CD14-positive monocyte (primary cell): ENCODE results near the gene SULT2B1. TPM values are rescaled to one million over a fixed set of nuclear protein-coding genes. Genes with fewer than 3 reads are reported as not detected.
A peak's percentile ranks its signal among the peaks of the same experiment; 100 is the strongest.

Source experiments
- DNase-seq, 3 donors: peaks; one replicate each; pipeline ENCODE4 v3.0.0-alpha.2; 2011 to 2022
- H2AFZ ChIP-seq: 2 replicates; pipeline ENCODE4 v1.6.0; 2012; ENCODE audit warnings: mild to moderate bottlenecking, low read depth, low read length, inconsistent platforms; ENCODE audit not compliant: insufficient read depth, poor library complexity, severe bottlenecking
- H3K27ac ChIP-seq, 2 donors: 1 replicate in 1 of 2; 2 replicates in 1 of 2; pipeline ENCODE4 v1.5.1; 2012 to 2013; ENCODE audit warnings: low read length in 2 of 2, control low read depth in 1 of 2, inconsistent platforms in 1 of 2, low read depth in 1 of 2, mild to moderate bottlenecking in 1 of 2
- H3K27me3 ChIP-seq, 2 donors: one replicate each; pipeline versions ENCODE4 v1.6.0 to v1.6.1; 2011 to 2013; ENCODE audit warnings: low read length in 2 of 2; ENCODE audit not compliant: control insufficient read depth in 2 of 2, insufficient read depth in 2 of 2
- H3K36me3 ChIP-seq, 2 donors: replicated peaks in 1 of 2; 1 replicate in 1 of 2; 2 replicates in 1 of 2; pipeline versions ENCODE4 v1.5.1 to v1.6.1; 2012 to 2013; ENCODE audit warnings: low read length in 2 of 2, control low read depth in 1 of 2, inconsistent platforms in 1 of 2, mild to moderate bottlenecking in 1 of 2; ENCODE audit not compliant: insufficient read depth in 2 of 2, control insufficient read depth in 1 of 2
- H3K4me1 ChIP-seq, 2 donors: 1 replicate in 1 of 2; 2 replicates in 1 of 2; pipeline versions ENCODE4 v1.5.1 to v1.6.1; 2012 to 2013; ENCODE audit warnings: low read length in 2 of 2, control low read depth in 1 of 2, inconsistent platforms in 1 of 2, mild to moderate bottlenecking in 1 of 2, moderate library complexity in 1 of 2; ENCODE audit not compliant: insufficient read depth in 2 of 2, control insufficient read depth in 1 of 2
- H3K4me2 ChIP-seq: replicated peaks from 2 replicates; pipeline ENCODE3; 2012; ENCODE audit warnings: low read length, moderate library complexity, mild to moderate bottlenecking; ENCODE audit not compliant: poor library complexity, severe bottlenecking; ENCODE audit errors: extremely low read depth
- H3K4me3 ChIP-seq, 3 experiments: fragments of 200-600 bp in 1 of 3; sonication (generic) in 1 of 3; replicated peaks in 1 of 3; 1 replicate in 2 of 3; 2 replicates in 1 of 3; pipeline ENCODE4 v1.5.1; 2011 to 2013; ENCODE audit warnings: low read length in 3 of 3, mild to moderate bottlenecking in 3 of 3, control low read depth in 2 of 3, low read depth in 2 of 3, inconsistent platforms in 1 of 3, moderate library complexity in 1 of 3
- H3K79me2 ChIP-seq: 2 replicates; pipeline ENCODE4 v1.6.0; 2012; ENCODE audit warnings: mild to moderate bottlenecking, control low read depth, inconsistent platforms, low read length, moderate library complexity; ENCODE audit not compliant: insufficient read depth
- H3K9ac ChIP-seq: 2 replicates; pipeline ENCODE4 v1.6.0; 2017; ENCODE audit warnings: low read length, mild to moderate bottlenecking; ENCODE audit not compliant: insufficient read depth, poor library complexity, severe bottlenecking
- H3K9me3 ChIP-seq, 2 donors: replicated peaks in 1 of 2; 1 replicate in 1 of 2; 2 replicates in 1 of 2; pipeline versions ENCODE4 v1.5.1 to v1.6.1; 2012 to 2013; ENCODE audit warnings: low read length in 2 of 2, control low read depth in 1 of 2; ENCODE audit not compliant: control insufficient read depth in 1 of 2, insufficient read depth in 1 of 2
- H4K20me1 ChIP-seq: 2 replicates; pipeline ENCODE4 v1.6.0; 2012; ENCODE audit warnings: mild to moderate bottlenecking, low read length, control low read depth, moderate library complexity; ENCODE audit not compliant: insufficient read depth
- H3K27ac Mint-ChIP-seq, 7 donors: one replicate each; pipeline ENCODE4 v1.8.0; 2020; ENCODE audit warnings: mild to moderate bottlenecking in 7 of 7, mixed read lengths in 7 of 7, moderate library complexity in 6 of 7, inconsistent platforms in 2 of 7
- H3K27me3 Mint-ChIP-seq, 3 donors: one replicate each; pipeline ENCODE4 v1.8.0; 2021 to 2022; ENCODE audit warnings: low read depth in 3 of 3, mild to moderate bottlenecking in 3 of 3, mixed read lengths in 3 of 3, moderate library complexity in 3 of 3, inconsistent platforms in 1 of 3
- H3K36me3 Mint-ChIP-seq, 2 donors: one replicate each; pipeline ENCODE4 v1.8.0; 2020; ENCODE audit warnings: mixed read lengths in 2 of 2, inconsistent platforms in 1 of 2, mild to moderate bottlenecking in 1 of 2
- H3K4me1 Mint-ChIP-seq: one replicate; pipeline ENCODE4 v1.8.0; 2020; ENCODE audit warnings: mild to moderate bottlenecking, mixed read lengths
- H3K4me3 Mint-ChIP-seq, 2 donors: one replicate each; pipeline ENCODE4 v1.8.0; 2020; ENCODE audit warnings: mild to moderate bottlenecking in 2 of 2, mixed read lengths in 2 of 2, moderate library complexity in 1 of 2
- H3K9me3 Mint-ChIP-seq, 7 donors: one replicate each; pipeline ENCODE4 v1.8.0; 2020 to 2022; ENCODE audit warnings: mixed read lengths in 7 of 7, mild to moderate bottlenecking in 6 of 7, moderate library complexity in 6 of 7, inconsistent platforms in 2 of 7
- WGBS: methylation state at CpG from one replicate; pipeline ENCODE4 v1.1.5; 2013; ENCODE audit warnings: missing lambda C conversion rate; ENCODE audit not compliant: insufficient coverage; 5-methylcytosine and 5-hydroxymethylcytosine counted together
- intact Hi-C, 2 donors: fragments of 100-400 bp; cut with micrococcal nuclease; formaldehyde crosslinking; loops; one replicate each; pipeline versions ENCODE4 v1.15.0 to v1.15.1; 2023
- polyA plus RNA-seq, 3 donors: library from polyadenylated mRNA; depleted of rRNA in 1 of 3; unstranded in 2 of 3; stranded (reverse) in 1 of 3; fragments of 300-500 nt in 2 of 3; fragments of >200 nt in 1 of 3; fragmentation: Illumina TruSeq in 2 of 3; gene quantifications; 1 replicate in 2 of 3; 2 replicates in 1 of 3; pipeline ENCODE4 v1.2.3, GENCODE V29; 2012 to 2021
- TF ChIP-seq, protein P1 (sequence below): fragments of 200-600 bp; IDR thresholded peaks from one replicate; pipeline ENCODE4 v1.8.0; 2022; ENCODE audit warnings: antibody characterized with exemption, mild to moderate bottlenecking

SULT2B1 gene
- polyA plus RNA-seq, 3 donors, result 0.09 to 0.40 TPM; not detected in 1

DNA sequence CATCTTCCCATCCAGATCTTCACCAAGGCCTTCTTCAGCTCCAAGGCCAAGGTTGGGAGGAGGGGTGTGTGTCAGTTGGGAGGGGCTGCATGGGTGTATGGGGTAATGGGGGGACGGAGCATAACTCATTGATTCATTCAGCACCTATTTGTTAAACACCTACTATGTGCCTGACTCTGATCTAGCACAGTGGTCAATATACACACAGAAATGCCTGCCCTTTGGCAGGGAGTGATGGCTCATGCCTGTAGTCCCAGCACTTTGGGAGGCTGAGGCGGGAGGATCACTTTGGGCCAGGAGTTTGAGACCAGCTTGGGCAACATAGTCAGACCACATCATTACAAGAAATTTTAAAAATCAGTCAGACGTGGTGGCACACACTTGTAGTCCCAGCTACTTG, 35.4 kb downstream of the SULT2B1 start:
- peaks cover 0 to 4% (median 3%) of the 10 kb centered on the region in 7 donors for H3K9me3 Mint-ChIP-seq
- peak overlapping the region in 1 of 7 donors; percentile 7 for H3K27ac Mint-ChIP-seq
- Histone ChIP-seq H3K27ac (no peak overlapping the region), H3K9ac (no peak overlapping the region), H3K79me2 (no peaks in the 10 kb centered on the region), H3K4me2 (no peak overlapping the region), H3K4me1 (peaks cover 27% of the 10 kb centered on the region in 2 donors), H3K9me3 (no peaks in the 10 kb centered on the region), H4K20me1 (no peaks in the 10 kb centered on the region), H2AFZ (no peak overlapping the region), H3K27me3 (no peaks in the 10 kb centered on the region), H3K4me3 (no peak overlapping the region), H3K36me3 (no peaks in the 10 kb centered on the region)
- H3K4me3 Mint-ChIP-seq, result no peak overlapping the region
- peaks cover 27% of the 10 kb centered on the region for H3K4me1 Mint-ChIP-seq
- H3K36me3 Mint-ChIP-seq, result no peaks in the 10 kb centered on the region
- DNase-seq, result no peak
- peaks cover 6 to 9% (median 7%) of the 10 kb centered on the region in 3 donors for H3K27me3 Mint-ChIP-seq
- intact Hi-C loops, result loop anchor here (5.0 to 10.0 kb wide), 2 partner anchors 80 to 263 kb away; partner anchors contain the start of gene EMP3 (in 1 of the 2)
- TF ChIP-seq, protein P1, sequence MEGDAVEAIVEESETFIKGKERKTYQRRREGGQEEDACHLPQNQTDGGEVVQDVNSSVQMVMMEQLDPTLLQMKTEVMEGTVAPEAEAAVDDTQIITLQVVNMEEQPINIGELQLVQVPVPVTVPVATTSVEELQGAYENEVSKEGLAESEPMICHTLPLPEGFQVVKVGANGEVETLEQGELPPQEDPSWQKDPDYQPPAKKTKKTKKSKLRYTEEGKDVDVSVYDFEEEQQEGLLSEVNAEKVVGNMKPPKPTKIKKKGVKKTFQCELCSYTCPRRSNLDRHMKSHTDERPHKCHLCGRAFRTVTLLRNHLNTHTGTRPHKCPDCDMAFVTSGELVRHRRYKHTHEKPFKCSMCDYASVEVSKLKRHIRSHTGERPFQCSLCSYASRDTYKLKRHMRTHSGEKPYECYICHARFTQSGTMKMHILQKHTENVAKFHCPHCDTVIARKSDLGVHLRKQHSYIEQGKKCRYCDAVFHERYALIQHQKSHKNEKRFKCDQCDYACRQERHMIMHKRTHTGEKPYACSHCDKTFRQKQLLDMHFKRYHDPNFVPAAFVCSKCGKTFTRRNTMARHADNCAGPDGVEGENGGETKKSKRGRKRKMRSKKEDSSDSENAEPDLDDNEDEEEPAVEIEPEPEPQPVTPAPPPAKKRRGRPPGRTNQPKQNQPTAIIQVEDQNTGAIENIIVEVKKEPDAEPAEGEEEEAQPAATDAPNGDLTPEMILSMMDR, result no peak
- no CpG with 5 or more reads among the region's 3 CpGs for WGBS

- Mint-ChIP-seq H3K27ac (peak overlapping the region; percentile 57 to 92 (median 85)), H3K27me3 (peaks cover 6 to 9% (median 9%) of the 10 kb centered on the region in 3 donors), H3K9me3 (peaks cover 0 to 4% (median 3%) of the 10 kb centered on the region in 7 donors), H3K4me1 (peaks cover 17% of the 10 kb centered on the region), H3K36me3 (no peaks in the 10 kb centered on the region), H3K4me3 (peak overlapping the region; percentile 83 to 96)
- Histone ChIP-seq H3K36me3 (no peaks in the 10 kb centered on the region), H3K9ac (peak overlapping the region; percentile 57), H3K4me1 (peaks cover 13 to 15% of the 10 kb centered on the region in 2 donors), H3K27me3 (no peaks in the 10 kb centered on the region), H3K9me3 (no peaks in the 10 kb centered on the region), H2AFZ (peak overlapping the region; percentile 67), H3K4me2 (peak overlapping the region; percentile 62), H3K79me2 (no peaks in the 10 kb centered on the region), H4K20me1 (no peaks in the 10 kb centered on the region), H3K4me3 (peak overlapping the region; percentile 17 to 72 (median 41)), H3K27ac (peak overlapping the region; percentile 56 to 64)
- WGBS, result 3% methylated on average over 36 of the region's 36 CpGs
- peak; percentile 83 to 90 (median 85) for DNase-seq
- intact Hi-C loops, result loop anchor here (5.0 to 10.0 kb wide), 2 partner anchors 82 to 264 kb away; partner anchors contain the start of gene EMP3 (in 1 of the 2)
- TF ChIP-seq, protein P1, result peak; percentile 95
These were observed 36.9 kb downstream of the SULT2B1 start for GRCh38 chr19:48588670-48589401.
